Measurements from ENCODE around the gene MT1A.
"Not testable (repeated sequence)": the region's sequence is repeated elsewhere in the genome, so short reads cannot be mapped to it uniquely, and the experiment has no call there.

MT1A gene

DNA sequence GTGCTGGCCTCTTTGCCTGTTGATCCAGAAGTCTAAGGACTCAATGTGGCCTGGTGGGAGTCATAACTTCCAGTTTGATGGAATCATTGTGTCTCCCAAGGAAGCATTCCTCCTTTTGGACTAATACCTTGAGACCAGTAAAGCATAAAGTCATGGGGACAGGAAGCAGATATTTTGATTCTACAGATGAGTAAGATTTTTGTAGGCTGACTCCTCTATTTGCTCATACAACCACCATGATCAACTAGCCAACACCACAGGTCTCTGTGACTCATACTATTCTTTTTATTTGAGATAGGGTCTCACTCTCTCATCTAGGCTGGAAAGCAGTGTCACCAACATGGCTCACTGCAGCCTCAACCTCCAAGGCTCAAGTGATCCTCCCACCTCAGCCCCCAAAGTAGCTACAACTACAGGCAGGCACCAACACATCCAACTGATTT lies 23.9 kb upstream of the MT1A start:
- Histone ChIP-seq H3K27me3 (ENCODE audit: control insufficient read depth, insufficient read depth, low read length) (peaks cover 8% of the 10 kb centered on the region), H3K9ac (ENCODE audit: low read length) (no peak overlapping the region), H3K36me3 (ENCODE audit: control insufficient read depth, insufficient read depth, low read length) (no peaks in the 10 kb centered on the region), H3K9me3 (ENCODE audit: control insufficient read depth, low read length) (no peaks in the 10 kb centered on the region), H3K4me3 (ENCODE audit: low read length) (no peak overlapping the region), H3K4me1 (ENCODE audit: control insufficient read depth, insufficient read depth, low read length) (peaks cover 31% of the 10 kb centered on the region)

GRCh38 chr16:56615353-56615752 lies 23.1 kb upstream of the MT1A start:
- no peak overlapping the region for H3K9ac ChIP-seq (ENCODE audit: low read length)
- H3K4me1 ChIP-seq (ENCODE audit: control insufficient read depth, insufficient read depth, low read length): peaks cover 27% of the 10 kb centered on the region
- H3K9me3 ChIP-seq (ENCODE audit: control insufficient read depth, low read length): no peaks in the 10 kb centered on the region
- peaks cover 8% of the 10 kb centered on the region for H3K27me3 ChIP-seq (ENCODE audit: control insufficient read depth, insufficient read depth, low read length)
- no peaks in the 10 kb centered on the region for H3K36me3 ChIP-seq (ENCODE audit: control insufficient read depth, insufficient read depth, low read length)
- no peak overlapping the region for H3K4me3 ChIP-seq (ENCODE audit: low read length)

DNA sequence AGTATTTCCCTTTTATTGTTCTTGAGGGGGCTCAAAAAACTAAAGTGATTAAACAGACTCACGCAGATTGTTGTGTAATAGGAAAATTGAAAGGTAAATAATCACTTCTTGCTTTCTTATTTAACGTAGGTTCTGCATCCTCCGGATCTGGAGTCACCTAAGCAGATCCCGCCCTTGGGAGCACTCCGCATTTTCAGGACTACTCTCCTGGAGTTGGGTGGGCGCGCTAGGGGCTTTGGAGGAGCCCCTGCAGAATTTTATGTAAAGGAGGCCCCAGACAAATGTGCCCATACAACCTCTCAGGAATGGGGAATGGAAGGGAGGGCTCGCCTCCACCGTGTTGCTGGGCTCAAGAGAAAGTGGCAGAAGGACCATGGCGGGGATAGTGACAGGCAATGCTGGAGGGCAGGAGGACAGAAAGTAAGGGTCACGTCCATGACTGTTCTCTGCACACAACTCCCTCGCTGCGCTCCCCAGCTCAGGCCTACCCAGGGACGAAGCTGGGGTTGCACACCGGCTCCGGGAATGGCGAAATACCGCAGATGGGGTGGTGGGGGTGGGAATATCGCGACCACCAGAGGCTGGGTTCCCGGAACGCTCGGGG lies 21.8 kb upstream of the MT1A start:
- peaks cover 8% of the 10 kb centered on the region for H3K27me3 ChIP-seq (ENCODE audit: control insufficient read depth, insufficient read depth, low read length)
- no peaks in the 10 kb centered on the region for H3K9me3 ChIP-seq (ENCODE audit: control insufficient read depth, low read length)
- peak overlapping the region; percentile 28 for H3K4me3 ChIP-seq (ENCODE audit: low read length)
- peaks cover 13% of the 10 kb centered on the region for H3K4me1 ChIP-seq (ENCODE audit: control insufficient read depth, insufficient read depth, low read length)
- H3K36me3 ChIP-seq (ENCODE audit: control insufficient read depth, insufficient read depth, low read length): no peaks in the 10 kb centered on the region
- H3K9ac ChIP-seq (ENCODE audit: low read length): peak overlapping the region; percentile 67

DNA sequence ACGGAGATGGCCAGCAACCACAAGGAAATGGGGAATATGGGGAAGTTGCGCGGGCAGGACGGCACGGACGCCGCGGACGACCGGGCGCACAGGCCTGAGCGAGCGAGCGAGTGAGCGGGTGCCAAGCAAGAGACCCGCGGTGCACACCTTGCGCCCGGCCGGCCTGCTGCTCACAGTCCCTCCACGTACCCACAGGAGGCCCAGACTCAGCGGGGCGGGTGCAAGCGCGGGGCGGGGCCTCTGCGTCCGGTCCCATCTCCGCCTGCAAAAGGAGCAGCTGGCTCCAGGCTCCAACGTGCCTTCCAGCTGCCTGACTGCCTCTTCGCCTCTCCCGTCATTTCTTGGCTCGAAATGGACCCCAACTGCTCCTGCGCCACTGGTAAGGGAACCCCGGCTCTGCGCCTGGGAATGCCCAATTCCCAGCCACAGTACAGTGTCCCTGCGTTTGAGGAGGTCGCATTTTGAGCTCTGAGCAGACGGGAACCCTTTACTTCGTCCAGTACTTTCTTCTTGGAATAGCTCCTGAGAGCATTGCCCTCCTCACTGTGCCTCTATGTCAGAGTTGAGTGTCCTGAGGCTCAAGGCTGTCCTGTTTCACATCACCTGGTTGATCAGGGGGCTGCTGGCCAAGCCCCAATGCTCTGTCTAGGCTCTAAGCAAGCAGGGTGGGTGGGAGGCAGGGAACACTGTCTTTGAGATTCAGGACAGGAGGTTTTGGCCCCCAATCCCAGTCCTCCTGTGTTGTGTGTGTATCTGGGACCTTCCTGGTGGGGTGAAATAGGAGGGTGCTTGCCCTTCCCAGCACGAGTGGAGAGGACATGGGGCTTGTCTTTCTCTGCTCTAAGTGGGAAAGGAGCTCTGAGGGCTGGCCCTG lies 21.0 kb upstream of the MT1A start:
- Histone ChIP-seq H3K9me3 (ENCODE audit: control insufficient read depth, low read length) (no peaks in the 10 kb centered on the region), H3K4me1 (ENCODE audit: control insufficient read depth, insufficient read depth, low read length) (peaks cover 13% of the 10 kb centered on the region), H3K36me3 (ENCODE audit: control insufficient read depth, insufficient read depth, low read length) (no peaks in the 10 kb centered on the region), H3K9ac (ENCODE audit: low read length) (peak overlapping the region; percentile 67), H3K4me3 (ENCODE audit: low read length) (peak overlapping the region; percentile 28), H3K27me3 (ENCODE audit: control insufficient read depth, insufficient read depth, low read length) (peaks cover 8% of the 10 kb centered on the region)

DNA sequence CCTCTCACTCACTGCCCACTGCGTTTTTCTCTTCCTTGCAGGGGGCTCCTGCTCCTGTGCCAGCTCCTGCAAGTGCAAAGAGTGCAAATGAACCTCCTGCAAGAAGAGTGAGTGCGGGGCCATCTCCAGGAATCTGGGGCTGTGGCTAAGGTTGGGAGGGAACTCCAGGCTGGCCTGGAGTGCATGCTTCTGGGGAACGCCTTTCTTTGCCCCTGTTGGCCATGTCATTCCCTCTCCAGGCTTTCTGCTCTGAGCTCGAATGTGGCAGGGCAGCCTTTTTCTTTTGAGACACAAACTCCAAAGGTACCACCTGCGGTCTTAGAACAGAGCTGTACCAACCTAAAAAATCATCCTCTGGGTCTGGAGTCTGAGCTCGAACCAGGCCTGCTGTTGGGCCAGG lies 20.3 kb upstream of the MT1A start:
- Histone ChIP-seq H3K27me3 (ENCODE audit: control insufficient read depth, insufficient read depth, low read length) (peaks cover 8% of the 10 kb centered on the region), H3K4me1 (ENCODE audit: control insufficient read depth, insufficient read depth, low read length) (peaks cover 13% of the 10 kb centered on the region), H3K9ac (ENCODE audit: low read length) (no peak overlapping the region), H3K36me3 (ENCODE audit: control insufficient read depth, insufficient read depth, low read length) (no peaks in the 10 kb centered on the region), H3K4me3 (ENCODE audit: low read length) (no peak overlapping the region), H3K9me3 (ENCODE audit: control insufficient read depth, low read length) (no peaks in the 10 kb centered on the region)

DNA sequence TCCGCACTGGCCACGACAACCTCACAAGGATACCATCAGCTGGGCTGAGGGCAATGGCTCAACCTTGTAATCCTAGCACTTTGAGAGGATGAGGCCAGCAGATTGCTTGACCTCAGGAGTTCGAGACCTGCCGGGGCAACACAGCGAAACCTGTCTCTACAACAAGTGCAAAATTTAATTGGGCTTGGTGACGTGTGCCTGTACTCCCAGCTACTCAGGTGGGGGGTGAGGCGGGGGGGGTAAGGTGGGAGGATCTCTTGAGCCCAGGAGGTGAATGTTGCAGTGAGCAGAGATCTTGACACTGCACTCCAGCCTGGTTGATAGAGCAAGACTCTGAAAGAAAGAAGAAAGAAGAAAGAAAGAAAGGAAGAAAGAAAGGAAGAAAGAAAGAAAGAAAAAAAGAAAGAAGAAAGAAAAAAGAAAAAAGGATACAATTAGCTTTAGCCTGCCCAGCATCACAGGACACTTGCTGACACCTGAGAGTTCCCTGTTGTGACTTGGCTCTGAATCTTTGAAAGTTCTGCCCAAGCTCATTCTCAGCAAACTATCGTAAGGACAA lies 18.0 kb upstream of the MT1A start:
- no peaks in the 10 kb centered on the region for H3K36me3 ChIP-seq (ENCODE audit: control insufficient read depth, insufficient read depth, low read length)
- H3K27me3 ChIP-seq (ENCODE audit: control insufficient read depth, insufficient read depth, low read length): peaks cover 8% of the 10 kb centered on the region
- no peak overlapping the region for H3K9ac ChIP-seq (ENCODE audit: low read length)
- no peaks in the 10 kb centered on the region for H3K9me3 ChIP-seq (ENCODE audit: control insufficient read depth, low read length)
- H3K4me1 ChIP-seq (ENCODE audit: control insufficient read depth, insufficient read depth, low read length): peaks cover 18% of the 10 kb centered on the region
- H3K4me3 ChIP-seq (ENCODE audit: low read length): no peak overlapping the region

- H3K9me3 ChIP-seq (ENCODE audit: control insufficient read depth, low read length); H3K4me3 ChIP-seq (ENCODE audit: low read length); H3K36me3 ChIP-seq (ENCODE audit: control insufficient read depth, insufficient read depth, low read length); H3K9ac ChIP-seq (ENCODE audit: low read length); H3K27me3 ChIP-seq (ENCODE audit: control insufficient read depth, insufficient read depth, low read length): not testable (repeated sequence)
- H3K4me1 ChIP-seq (ENCODE audit: control insufficient read depth, insufficient read depth, low read length): peaks cover 14% of the 10 kb centered on the region
Observed at GRCh38 chr16:56621665-56622445, 16.6 kb upstream of the MT1A start.

DNA sequence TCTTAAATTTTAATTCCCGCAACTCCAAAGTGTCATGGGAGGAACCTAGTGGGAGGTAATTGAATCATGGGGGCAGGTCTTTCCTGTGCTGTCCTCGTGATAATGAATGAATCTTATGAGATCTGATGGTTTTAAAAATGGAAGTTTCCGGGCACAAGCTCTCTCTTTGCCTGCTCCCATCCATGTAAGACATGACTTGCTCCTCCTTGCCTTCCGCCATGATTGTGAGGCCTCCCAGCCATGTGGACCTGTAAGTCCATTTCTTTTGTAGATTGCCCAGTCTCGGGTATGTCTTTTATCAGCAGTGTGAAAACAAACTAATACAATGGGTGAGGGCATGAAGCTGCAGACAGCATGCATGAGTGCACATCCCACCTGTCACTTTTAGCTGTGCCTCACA lies 15.3 kb upstream of the MT1A start:
- H3K36me3 ChIP-seq (ENCODE audit: control insufficient read depth, insufficient read depth, low read length); H3K4me3 ChIP-seq (ENCODE audit: low read length); H3K27me3 ChIP-seq (ENCODE audit: control insufficient read depth, insufficient read depth, low read length); H3K9me3 ChIP-seq (ENCODE audit: control insufficient read depth, low read length); H3K9ac ChIP-seq (ENCODE audit: low read length): not testable (repeated sequence)
- peaks cover 10% of the 10 kb centered on the region for H3K4me1 ChIP-seq (ENCODE audit: control insufficient read depth, insufficient read depth, low read length)

DNA sequence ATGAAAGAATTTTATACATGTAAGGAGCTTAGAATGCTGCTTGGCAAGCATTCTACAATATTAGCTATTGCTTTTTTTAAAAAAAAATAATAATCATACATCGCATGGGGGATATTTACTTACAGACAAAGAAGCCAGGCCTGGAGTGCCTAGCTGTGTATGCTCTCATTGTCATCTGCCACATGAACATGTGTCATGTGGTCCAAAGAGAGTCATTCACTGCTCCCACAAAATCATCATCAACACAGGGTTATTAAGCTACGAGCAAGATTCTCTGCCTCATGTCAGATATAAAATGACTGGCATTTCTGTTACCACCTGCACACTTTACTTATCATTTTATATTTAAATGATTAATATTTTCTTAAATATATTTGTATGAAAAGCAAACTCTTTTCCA lies 14.8 kb upstream of the MT1A start:
- Histone ChIP-seq H3K27me3 (ENCODE audit: control insufficient read depth, insufficient read depth, low read length) (peaks cover 3% of the 10 kb centered on the region), H3K9ac (ENCODE audit: low read length) (no peak overlapping the region), H3K9me3 (ENCODE audit: control insufficient read depth, low read length) (no peaks in the 10 kb centered on the region), H3K36me3 (ENCODE audit: control insufficient read depth, insufficient read depth, low read length) (no peaks in the 10 kb centered on the region), H3K4me3 (ENCODE audit: low read length) (no peak overlapping the region), H3K4me1 (ENCODE audit: control insufficient read depth, insufficient read depth, low read length) (peaks cover 10% of the 10 kb centered on the region)

DNA sequence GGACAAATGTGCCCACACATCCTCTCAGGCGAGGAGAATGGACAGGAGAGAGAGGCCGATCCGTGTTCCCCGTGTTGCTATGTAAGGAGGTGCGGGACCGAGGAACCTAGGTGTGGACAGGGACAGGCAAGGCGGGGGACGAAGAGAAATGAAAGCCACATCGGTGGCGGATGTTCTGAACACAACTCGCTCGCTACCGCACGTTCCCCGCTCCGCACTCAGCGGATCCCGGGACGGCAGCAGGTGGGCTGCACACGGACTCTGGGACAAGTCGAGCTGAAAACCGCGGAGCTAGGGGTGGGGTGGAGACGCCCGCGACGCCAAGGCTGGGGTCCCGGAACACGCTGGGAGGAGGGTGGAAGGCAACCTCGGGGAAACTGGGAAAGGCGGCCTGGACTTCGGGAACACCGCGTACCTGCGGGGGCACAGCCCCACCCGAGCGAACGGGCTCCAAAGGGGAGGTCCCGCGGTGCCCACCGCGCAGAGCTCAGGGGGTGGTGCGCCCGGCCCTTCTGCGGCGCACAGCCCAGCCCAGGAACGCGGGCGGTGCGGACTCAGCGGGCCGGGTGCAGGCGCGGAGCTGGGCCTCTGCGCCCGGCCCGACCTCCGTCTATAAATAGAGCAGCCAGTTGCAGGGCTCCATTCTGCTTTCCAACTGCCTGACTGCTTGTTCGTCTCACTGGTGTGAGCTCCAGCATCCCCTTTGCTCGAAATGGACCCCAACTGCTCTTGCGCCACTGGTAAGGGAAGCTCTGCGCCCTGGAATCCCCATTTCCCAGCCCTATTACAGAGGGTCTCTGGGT lies 13.1 kb upstream of the MT1A start, which contains the start of gene MT1E:
MT1E (plus strand) TSS at position 642 of the 803 bp plus-strand sequence; CDS start at position 713, 71 bp downstream.
- peak within 1 kb of the TSS; percentile 89 for H3K9ac ChIP-seq (ENCODE audit: low read length)
- H3K4me1 ChIP-seq (ENCODE audit: control insufficient read depth, insufficient read depth, low read length): peaks cover 10% of the 10 kb centered on the region
- no peaks in the 10 kb centered on the region for H3K36me3 ChIP-seq (ENCODE audit: control insufficient read depth, insufficient read depth, low read length)
- H3K27me3 ChIP-seq (ENCODE audit: control insufficient read depth, insufficient read depth, low read length): no peaks in the 10 kb centered on the region
- H3K9me3 ChIP-seq (ENCODE audit: control insufficient read depth, low read length): no peaks in the 10 kb centered on the region
- H3K4me3 ChIP-seq (ENCODE audit: low read length): peak within 1 kb of the TSS; percentile 86

GRCh38 chr16:56625943-56626654 lies 12.4 kb upstream of the MT1A start:
- Histone ChIP-seq H3K9ac (ENCODE audit: low read length) (peak overlapping the region; percentile 89), H3K4me1 (ENCODE audit: control insufficient read depth, insufficient read depth, low read length) (peaks cover 10% of the 10 kb centered on the region), H3K9me3 (ENCODE audit: control insufficient read depth, low read length) (no peaks in the 10 kb centered on the region), H3K4me3 (ENCODE audit: low read length) (peak overlapping the region; percentile 86), H3K27me3 (ENCODE audit: control insufficient read depth, insufficient read depth, low read length) (no peaks in the 10 kb centered on the region), H3K36me3 (ENCODE audit: control insufficient read depth, insufficient read depth, low read length) (no peaks in the 10 kb centered on the region)

All from mucosa of stomach (tissue), 1 donor.